ENCODE data around the gene FBXW4. TPM values are rescaled to one million over a fixed set of nuclear protein-coding genes. Genes with fewer than 3 reads are reported as not detected.

Gene FBXW4
- total and polyA plus RNA-seq, 2 experiments from 2014 or later: 15.5 to 32.7 TPM

- no peaks in the 10 kb centered on the region for H3K9me3 ChIP-seq (ENCODE audit: low read depth)
- H3K36me3 ChIP-seq (replicated peaks; ENCODE audit: insufficient read depth, low read depth): no peaks in the 10 kb centered on the region
- H3K4me1 ChIP-seq (ENCODE audit: insufficient read depth): peaks cover 6% of the 10 kb centered on the region
- H3K4me3 ChIP-seq: no peak overlapping the region
- no peaks in the 10 kb centered on the region for H4K20me1 ChIP-seq (ENCODE audit: insufficient read depth, poor library complexity, severe bottlenecking)
- H2AFZ ChIP-seq: no peak overlapping the region
- H3K79me2 ChIP-seq: no peaks in the 10 kb centered on the region
- WGBS (ENCODE audit: low lambda C conversion rate, missing lambda C conversion rate): 90% methylated on average over 25 of the region's 25 CpGs
- H3K4me2 ChIP-seq: no peak overlapping the region
- no peak for DNase-seq (ENCODE audit: low spot score)
- peaks cover 8% of the 10 kb centered on the region for H3K27me3 ChIP-seq
- H3K27ac ChIP-seq: no peak overlapping the region
- no peaks in the 10 kb centered on the region for H3K9me2 ChIP-seq (replicated peaks; ENCODE audit: insufficient read depth)
- TF ChIP-seq CTCF (IDR thresholded peaks at IDR 0.05; ENCODE audit: poor library complexity): no peak
- no peak for TF ChIP-seq EZH2 (IDR thresholded peaks at IDR 0.05; ENCODE audit: borderline replicate concordance)
- no peak for TF ChIP-seq EZH2phosphoT487 (IDR thresholded peaks at IDR 0.05; ENCODE audit: low read depth, severe bottlenecking, unreplicated experiment)
Measured at GRCh38 chr10:101573885-101574753, 120.9 kb downstream of the FBXW4 start.

DNA sequence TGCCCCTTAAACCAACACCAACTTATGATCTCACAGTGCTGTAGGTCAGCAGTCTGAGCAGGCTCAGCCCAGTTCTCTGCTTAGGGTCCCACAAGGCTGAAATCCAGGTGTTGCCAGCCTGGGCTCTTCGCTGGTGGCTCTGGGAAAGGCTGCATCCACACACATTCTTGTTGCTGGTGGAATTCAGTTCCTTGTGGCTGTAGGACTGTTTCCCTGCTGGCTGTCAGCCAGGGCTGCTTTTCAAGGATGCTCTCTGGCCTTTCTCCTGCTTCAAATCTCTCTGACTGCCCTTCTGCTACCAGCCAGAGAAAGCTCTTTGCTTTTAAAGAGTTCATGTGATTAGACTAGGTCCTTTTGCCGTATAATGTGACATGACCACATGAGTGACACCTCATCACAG lies 122.2 kb downstream of the FBXW4 start:
- DNase-seq (ENCODE audit: low spot score): no peak
- no peaks in the 10 kb centered on the region for H3K36me3 ChIP-seq (replicated peaks; ENCODE audit: insufficient read depth, low read depth)
- H4K20me1 ChIP-seq (ENCODE audit: insufficient read depth, poor library complexity, severe bottlenecking): no peaks in the 10 kb centered on the region
- H3K4me2 ChIP-seq: no peak overlapping the region
- TF ChIP-seq EZH2 (IDR thresholded peaks at IDR 0.05; ENCODE audit: borderline replicate concordance) (no peak), EZH2phosphoT487 (IDR thresholded peaks at IDR 0.05; ENCODE audit: low read depth, severe bottlenecking, unreplicated experiment) (no peak)
- H3K27me3 ChIP-seq: peaks cover 22% of the 10 kb centered on the region
- H3K27ac ChIP-seq: no peak overlapping the region
- no peaks in the 10 kb centered on the region for H3K9me3 ChIP-seq (ENCODE audit: low read depth)
- no peaks in the 10 kb centered on the region for H3K9me2 ChIP-seq (replicated peaks; ENCODE audit: insufficient read depth)
- no peak overlapping the region for H2AFZ ChIP-seq
- 95% methylated on average over 2 of the region's 2 CpGs for WGBS (ENCODE audit: low lambda C conversion rate, missing lambda C conversion rate)
- no peaks in the 10 kb centered on the region for H3K79me2 ChIP-seq
- no peak overlapping the region for H3K4me3 ChIP-seq
- peaks cover 6% of the 10 kb centered on the region for H3K4me1 ChIP-seq (ENCODE audit: insufficient read depth)

DNA sequence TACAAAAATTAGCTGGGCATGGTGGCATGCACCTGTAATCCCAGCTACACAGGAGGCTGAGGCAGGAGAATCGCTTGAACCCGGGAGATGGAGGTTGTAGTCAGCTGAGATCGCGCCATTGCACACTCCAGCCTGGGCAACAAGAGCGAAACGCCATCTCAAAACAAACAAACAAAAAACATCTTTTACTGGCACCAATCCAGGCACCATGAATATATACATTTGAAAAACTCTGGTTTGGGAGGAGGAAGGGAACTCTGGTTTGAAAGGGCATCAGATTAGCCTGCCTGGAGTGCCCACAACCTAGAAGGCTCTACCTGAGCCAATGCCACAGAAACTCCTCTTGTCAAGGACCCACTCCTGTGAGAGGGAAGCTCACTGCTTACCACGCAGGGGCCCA lies 122.8 kb downstream of the FBXW4 start:
- H3K4me2 ChIP-seq: no peak overlapping the region
- H4K20me1 ChIP-seq (ENCODE audit: insufficient read depth, poor library complexity, severe bottlenecking): no peaks in the 10 kb centered on the region
- H3K9me2 ChIP-seq (replicated peaks; ENCODE audit: insufficient read depth): no peaks in the 10 kb centered on the region
- H3K36me3 ChIP-seq (replicated peaks; ENCODE audit: insufficient read depth, low read depth): no peaks in the 10 kb centered on the region
- DNase-seq (ENCODE audit: low spot score): no peak
- H3K27ac ChIP-seq: no peak overlapping the region
- H3K4me3 ChIP-seq: no peak overlapping the region
- H2AFZ ChIP-seq: no peak overlapping the region
- H3K27me3 ChIP-seq: peaks cover 28% of the 10 kb centered on the region
- TF ChIP-seq EZH2 (IDR thresholded peaks at IDR 0.05; ENCODE audit: borderline replicate concordance): no peak
- no peak for TF ChIP-seq CTCF (IDR thresholded peaks at IDR 0.05; ENCODE audit: poor library complexity)
- TF ChIP-seq EZH2phosphoT487 (IDR thresholded peaks at IDR 0.05; ENCODE audit: low read depth, severe bottlenecking, unreplicated experiment): no peak
- WGBS (ENCODE audit: low lambda C conversion rate, missing lambda C conversion rate): 92% methylated on average over 7 of the region's 7 CpGs
- no peaks in the 10 kb centered on the region for H3K9me3 ChIP-seq (ENCODE audit: low read depth)
- H3K79me2 ChIP-seq: no peaks in the 10 kb centered on the region
- peaks cover 6% of the 10 kb centered on the region for H3K4me1 ChIP-seq (ENCODE audit: insufficient read depth)

- Histone ChIP-seq H3K9me2 (replicated peaks; ENCODE audit: insufficient read depth) (no peaks in the 10 kb centered on the region), H3K27ac (no peak overlapping the region), H3K4me1 (ENCODE audit: insufficient read depth) (peaks cover 6% of the 10 kb centered on the region), H3K4me3 (no peak overlapping the region), H3K4me2 (no peak overlapping the region), H4K20me1 (ENCODE audit: insufficient read depth, poor library complexity, severe bottlenecking) (no peaks in the 10 kb centered on the region), H3K9me3 (ENCODE audit: low read depth) (no peaks in the 10 kb centered on the region), H3K27me3 (peaks cover 36% of the 10 kb centered on the region), H3K79me2 (no peaks in the 10 kb centered on the region), H2AFZ (no peak overlapping the region), H3K36me3 (replicated peaks; ENCODE audit: insufficient read depth, low read depth) (no peaks in the 10 kb centered on the region)
- WGBS (ENCODE audit: low lambda C conversion rate, missing lambda C conversion rate): 81% methylated on average over 8 of the region's 8 CpGs
- TF ChIP-seq EZH2phosphoT487 (IDR thresholded peaks at IDR 0.05; ENCODE audit: low read depth, severe bottlenecking, unreplicated experiment) (no peak), EZH2 (IDR thresholded peaks at IDR 0.05; ENCODE audit: borderline replicate concordance) (no peak), CTCF (IDR thresholded peaks at IDR 0.05; ENCODE audit: poor library complexity) (no peak)
- DNase-seq (ENCODE audit: low spot score): no peak
Measured at GRCh38 chr10:101571271-101571925, 123.6 kb downstream of the FBXW4 start.

Data from hepatocyte (in vitro differentiated cells).